ENCODE measurements around the gene C1orf141. TPM values are rescaled to one million over a fixed set of nuclear protein-coding genes. Genes with fewer than 3 reads are reported as not detected.
A peak's percentile ranks its signal among the peaks of the same experiment; 100 is the strongest.
"Not testable (repeated sequence)": the region's sequence is repeated elsewhere in the genome, so short reads cannot be mapped to it uniquely, and the experiment has no call there.

Gene C1orf141
- polyA plus RNA-seq, 2 donors, result not detected

DNA sequence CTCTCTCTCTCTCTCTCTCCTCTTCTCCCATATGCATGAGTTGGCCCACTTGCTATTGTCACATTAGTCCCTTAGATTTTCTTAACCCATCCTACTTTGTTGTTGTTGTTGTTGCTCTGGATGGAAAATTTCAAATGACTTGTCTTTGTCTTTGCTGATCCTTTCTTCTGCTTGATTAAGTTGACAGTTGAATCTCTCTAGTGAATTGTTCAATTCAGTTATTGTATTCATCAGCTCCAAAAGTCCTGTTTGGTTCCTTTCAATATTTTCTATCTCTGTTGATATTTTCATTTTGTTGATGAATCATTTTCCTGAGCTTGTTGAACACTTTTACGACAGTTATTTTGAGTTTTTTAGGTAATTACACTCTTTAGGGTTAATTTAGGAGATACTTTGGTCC, 62.0 kb downstream of the C1orf141 start:
- whole genome bisulfite sequencing, 2 donors, result 85 to 89% methylated on average over 1 of the region's 1 CpG
- peaks cover 2% of the 10 kb centered on the region in 2 donors for H3K9me3 ChIP-seq (ENCODE audit: control insufficient read depth in 2 of 2, insufficient read depth in 1 of 2, low read depth in 1 of 2, low read length in 1 of 2)
- H3K4me1 ChIP-seq (ENCODE audit: control insufficient read depth in 2 of 2, insufficient read depth in 2 of 2, low read length in 1 of 2), result no peaks in the 10 kb centered on the region
- no peak overlapping the region for H3K27ac ChIP-seq (ENCODE audit: low read depth in 2 of 2, low read length in 1 of 2)
- no peaks in the 10 kb centered on the region for H3K36me3 ChIP-seq (ENCODE audit: control insufficient read depth in 2 of 2, insufficient read depth in 2 of 2, low read length in 1 of 2)
- H3K4me3 ChIP-seq (ENCODE audit: low read depth in 1 of 2, low read length in 2 of 2), result no peak overlapping the region
- H3K27me3 ChIP-seq (ENCODE audit: control insufficient read depth in 1 of 2, insufficient read depth in 2 of 2, low read length in 2 of 2), result peaks cover 0 to 6% of the 10 kb centered on the region in 2 donors

DNA sequence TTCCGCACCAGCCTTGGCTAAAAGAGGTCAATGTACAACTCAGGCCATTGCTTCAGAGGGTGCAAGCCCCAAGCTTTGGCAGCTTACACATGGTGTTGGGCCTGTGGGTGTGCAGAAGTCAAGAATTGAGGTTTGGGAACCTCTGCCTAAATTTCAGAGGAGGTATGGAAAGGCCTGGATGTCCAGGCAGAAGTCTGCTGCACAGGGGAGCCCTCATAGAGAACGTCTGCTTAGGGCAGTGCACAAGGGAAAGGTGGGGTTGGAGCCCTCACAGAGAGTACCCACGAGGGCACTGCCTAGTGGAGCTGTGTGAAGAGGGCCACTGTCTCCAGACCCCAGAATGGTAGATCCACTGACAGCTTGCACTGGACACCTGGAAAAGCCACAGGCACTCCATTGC, 67.1 kb downstream of the C1orf141 start:
- WGBS, 2 donors, result 58 to 61% methylated on average over 3 of the region's 3 CpGs
- H3K27ac ChIP-seq (ENCODE audit: low read depth in 2 of 2, low read length in 1 of 2); H3K9me3 ChIP-seq (ENCODE audit: control insufficient read depth in 2 of 2, insufficient read depth in 1 of 2, low read depth in 1 of 2, low read length in 1 of 2); H3K36me3 ChIP-seq (ENCODE audit: control insufficient read depth in 2 of 2, insufficient read depth in 2 of 2, low read length in 1 of 2); H3K4me3 ChIP-seq (ENCODE audit: low read depth in 1 of 2, low read length in 2 of 2); H3K27me3 ChIP-seq (ENCODE audit: control insufficient read depth in 1 of 2, insufficient read depth in 2 of 2, low read length in 2 of 2); H3K4me1 ChIP-seq (ENCODE audit: control insufficient read depth in 2 of 2, insufficient read depth in 2 of 2, low read length in 1 of 2): not testable (repeated sequence)

DNA sequence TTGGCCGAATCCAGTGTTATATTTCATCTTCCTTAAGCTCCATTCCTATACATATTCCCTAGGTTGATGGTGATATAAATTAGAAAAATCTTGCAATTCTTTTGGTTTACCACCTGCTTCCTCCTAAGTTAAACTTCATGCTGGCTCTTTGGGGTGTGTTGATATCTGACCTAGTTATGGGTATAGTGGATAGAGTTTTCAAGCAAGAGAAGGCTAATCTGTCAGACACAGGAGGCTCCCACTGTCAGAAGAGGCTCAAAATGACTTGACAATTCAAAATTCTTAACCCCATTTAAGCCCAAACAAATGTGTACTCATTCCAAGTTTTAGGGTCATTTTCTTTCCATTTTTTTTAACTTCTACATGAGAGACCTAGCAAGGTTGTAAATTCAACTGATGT, 72.4 kb downstream of the C1orf141 start:
- WGBS, 2 donors, result 99 to 100% methylated on average over 1 of the region's 1 CpG
- Histone ChIP-seq H3K36me3 (ENCODE audit: control insufficient read depth in 2 of 2, insufficient read depth in 2 of 2, low read length in 1 of 2) (no peaks in the 10 kb centered on the region), H3K27ac (ENCODE audit: low read depth in 2 of 2, low read length in 1 of 2) (no peak overlapping the region), H3K27me3 (ENCODE audit: control insufficient read depth in 1 of 2, insufficient read depth in 2 of 2, low read length in 2 of 2) (no peaks in the 10 kb centered on the region), H3K9me3 (ENCODE audit: control insufficient read depth in 2 of 2, insufficient read depth in 1 of 2, low read depth in 1 of 2, low read length in 1 of 2) (peaks cover 0 to 1% of the 10 kb centered on the region in 2 donors), H3K4me3 (ENCODE audit: low read depth in 1 of 2, low read length in 2 of 2) (no peak overlapping the region), H3K4me1 (ENCODE audit: control insufficient read depth in 2 of 2, insufficient read depth in 2 of 2, low read length in 1 of 2) (no peaks in the 10 kb centered on the region)

GRCh38 chr1:67061266-67061665, 73.5 kb downstream of the C1orf141 start:
- no peaks in the 10 kb centered on the region for H3K4me1 ChIP-seq (ENCODE audit: control insufficient read depth in 2 of 2, insufficient read depth in 2 of 2, low read length in 1 of 2)

DNA sequence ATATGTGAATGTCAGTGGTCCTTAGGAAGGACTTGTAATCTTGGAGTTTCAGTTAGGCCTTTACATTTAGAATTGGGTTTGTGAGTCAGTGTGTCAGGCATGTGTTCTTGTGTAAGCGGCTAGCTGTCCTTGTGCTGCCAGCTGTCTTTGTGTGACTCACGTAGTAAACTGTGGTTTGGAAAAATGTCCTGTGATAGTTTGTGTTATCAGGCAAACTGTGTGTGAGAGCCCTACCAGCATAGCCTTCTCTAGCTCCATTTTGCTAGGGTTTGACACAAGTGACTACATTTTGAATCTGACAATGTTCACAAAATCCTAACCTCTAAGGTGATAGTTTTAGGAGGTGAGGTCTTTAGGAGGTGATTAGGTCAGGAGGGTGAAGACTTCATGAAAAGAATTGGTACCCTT, 74.0 kb downstream of the C1orf141 start:
- Histone ChIP-seq H3K4me1 (ENCODE audit: control insufficient read depth in 2 of 2, insufficient read depth in 2 of 2, low read length in 1 of 2) (no peaks in the 10 kb centered on the region), H3K4me3 (ENCODE audit: low read depth in 1 of 2, low read length in 2 of 2) (no peak overlapping the region), H3K36me3 (ENCODE audit: control insufficient read depth in 2 of 2, insufficient read depth in 2 of 2, low read length in 1 of 2) (no peaks in the 10 kb centered on the region), H3K27ac (ENCODE audit: low read depth in 2 of 2, low read length in 1 of 2) (no peak overlapping the region), H3K27me3 (ENCODE audit: control insufficient read depth in 1 of 2, insufficient read depth in 2 of 2, low read length in 2 of 2) (no peaks in the 10 kb centered on the region), H3K9me3 (ENCODE audit: control insufficient read depth in 2 of 2, insufficient read depth in 1 of 2, low read depth in 1 of 2, low read length in 1 of 2) (no peaks in the 10 kb centered on the region)
- WGBS, 2 donors, result 48 to 61% methylated on average over 2 of the region's 2 CpGs

More at GRCh38 chr1:67061266-67061665, 73.5 kb downstream of the C1orf141 start:
- Histone ChIP-seq H3K4me3 (ENCODE audit: low read depth in 1 of 2, low read length in 2 of 2) (no peak overlapping the region), H3K27ac (ENCODE audit: low read depth in 2 of 2, low read length in 1 of 2) (no peak overlapping the region), H3K36me3 (ENCODE audit: control insufficient read depth in 2 of 2, insufficient read depth in 2 of 2, low read length in 1 of 2) (no peaks in the 10 kb centered on the region), H3K27me3 (ENCODE audit: control insufficient read depth in 1 of 2, insufficient read depth in 2 of 2, low read length in 2 of 2) (no peaks in the 10 kb centered on the region), H3K9me3 (ENCODE audit: control insufficient read depth in 2 of 2, insufficient read depth in 1 of 2, low read depth in 1 of 2, low read length in 1 of 2) (no peaks in the 10 kb centered on the region)
- 93 to 94% methylated on average over 2 of the region's 2 CpGs for WGBS, 2 donors

DNA sequence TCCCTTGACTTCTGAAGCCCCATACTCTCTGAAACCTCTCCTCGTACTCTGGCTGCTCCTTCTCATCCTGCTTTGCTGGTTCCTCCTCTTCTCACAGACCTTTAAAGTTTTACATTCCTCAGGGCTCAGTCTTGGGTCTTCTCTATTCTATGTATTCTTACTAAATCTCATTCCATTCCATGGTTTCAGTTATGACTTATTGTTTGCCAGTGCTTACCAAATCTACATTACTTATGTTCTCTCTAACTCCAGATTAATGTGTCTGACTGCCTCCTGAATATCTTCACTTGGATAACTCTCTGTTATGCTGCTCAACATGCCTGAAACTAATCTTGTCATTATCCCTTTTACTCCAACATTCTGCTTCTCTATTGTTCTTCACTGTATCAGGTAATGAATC, 75.4 kb downstream of the C1orf141 start:
- H3K36me3 ChIP-seq (ENCODE audit: control insufficient read depth in 2 of 2, insufficient read depth in 2 of 2, low read length in 1 of 2), result no peaks in the 10 kb centered on the region
- no peaks in the 10 kb centered on the region for H3K4me1 ChIP-seq (ENCODE audit: control insufficient read depth in 2 of 2, insufficient read depth in 2 of 2, low read length in 1 of 2)
- H3K4me3 ChIP-seq (ENCODE audit: low read depth in 1 of 2, low read length in 2 of 2), result no peak overlapping the region
- H3K27me3 ChIP-seq (ENCODE audit: control insufficient read depth in 1 of 2, insufficient read depth in 2 of 2, low read length in 2 of 2), result no peaks in the 10 kb centered on the region
- no peak overlapping the region for H3K27ac ChIP-seq (ENCODE audit: low read depth in 2 of 2, low read length in 1 of 2)
- 83 to 86% methylated on average over 1 of the region's 1 CpG for WGBS, 2 donors
- H3K9me3 ChIP-seq (ENCODE audit: control insufficient read depth in 2 of 2, insufficient read depth in 1 of 2, low read depth in 1 of 2, low read length in 1 of 2), result no peaks in the 10 kb centered on the region

DNA sequence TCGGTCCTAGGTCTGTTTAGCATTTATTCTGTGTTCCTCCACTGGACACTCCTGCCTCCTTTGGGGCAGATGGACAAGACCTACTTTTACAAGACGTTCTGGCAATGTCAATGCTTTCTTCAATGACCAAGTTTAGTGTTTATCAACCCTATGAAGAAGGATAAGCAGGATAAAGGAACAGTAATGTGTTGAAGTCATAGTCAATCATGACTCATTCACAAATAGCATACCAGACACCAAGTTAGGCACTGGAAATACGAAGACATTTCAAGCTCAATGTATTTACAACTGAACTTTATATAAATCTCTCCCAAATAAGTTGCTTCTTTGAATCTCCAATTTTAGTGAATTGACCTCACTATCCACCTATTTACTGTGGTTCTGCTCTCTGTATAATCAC, 76.0 kb downstream of the C1orf141 start:
- Histone ChIP-seq H3K27me3 (ENCODE audit: control insufficient read depth in 1 of 2, insufficient read depth in 2 of 2, low read length in 2 of 2) (no peaks in the 10 kb centered on the region), H3K27ac (ENCODE audit: low read depth in 2 of 2, low read length in 1 of 2) (no peak overlapping the region)
- 72 to 76% methylated on average over 3 of the region's 3 CpGs for WGBS, 2 donors

DNA sequence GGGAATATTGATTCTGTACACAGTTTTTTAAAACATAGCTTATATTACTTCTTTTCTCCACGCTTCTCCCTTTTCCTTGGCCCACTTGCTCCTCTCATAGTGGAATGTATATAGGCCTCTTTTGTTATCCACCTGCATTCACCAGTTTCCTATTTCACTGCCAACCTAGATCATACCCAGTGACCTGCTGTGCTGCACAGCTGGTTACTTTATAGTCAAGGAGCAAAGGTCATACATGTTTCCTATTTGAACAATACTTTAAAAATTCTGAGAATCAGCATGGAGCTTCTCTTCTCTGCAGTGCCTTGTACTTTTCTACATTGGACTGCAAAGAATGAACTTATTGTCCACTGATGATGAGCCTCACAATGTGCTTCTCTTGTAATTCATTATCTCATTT, 76.5 kb downstream of the C1orf141 start:
- H3K9me3 ChIP-seq (ENCODE audit: control insufficient read depth in 2 of 2, insufficient read depth in 1 of 2, low read depth in 1 of 2, low read length in 1 of 2), result no peaks in the 10 kb centered on the region
- no peaks in the 10 kb centered on the region for H3K27me3 ChIP-seq (ENCODE audit: control insufficient read depth in 1 of 2, insufficient read depth in 2 of 2, low read length in 2 of 2)
- H3K36me3 ChIP-seq (ENCODE audit: control insufficient read depth in 2 of 2, insufficient read depth in 2 of 2, low read length in 1 of 2), result no peaks in the 10 kb centered on the region
- no peak overlapping the region for H3K27ac ChIP-seq (ENCODE audit: low read depth in 2 of 2, low read length in 1 of 2)
- H3K4me1 ChIP-seq (ENCODE audit: control insufficient read depth in 2 of 2, insufficient read depth in 2 of 2, low read length in 1 of 2), result no peaks in the 10 kb centered on the region
- WGBS, 2 donors, result 96 to 98% methylated on average over 1 of the region's 1 CpG
- H3K4me3 ChIP-seq (ENCODE audit: low read depth in 1 of 2, low read length in 2 of 2), result no peak overlapping the region

More for the DNA sequence above, 76.0 kb downstream of the C1orf141 start:
- Histone ChIP-seq H3K9me3 (ENCODE audit: control insufficient read depth in 2 of 2, insufficient read depth in 1 of 2, low read depth in 1 of 2, low read length in 1 of 2) (no peaks in the 10 kb centered on the region), H3K4me3 (ENCODE audit: low read depth in 1 of 2, low read length in 2 of 2) (no peak overlapping the region), H3K36me3 (ENCODE audit: control insufficient read depth in 2 of 2, insufficient read depth in 2 of 2, low read length in 1 of 2) (no peaks in the 10 kb centered on the region), H3K4me1 (ENCODE audit: control insufficient read depth in 2 of 2, insufficient read depth in 2 of 2, low read length in 1 of 2) (no peaks in the 10 kb centered on the region)

GRCh38 chr1:67053785-67054772, 80.7 kb downstream of the C1orf141 start, which contains the start of gene SLC35D1:
TSS of gene SLC35D1 (minus strand) at chr1:67054148. CDS start at chr1:67054013, 135 bp downstream.
- Histone ChIP-seq H3K27me3 (ENCODE audit: control insufficient read depth in 1 of 2, insufficient read depth in 2 of 2, low read length in 2 of 2) (no peaks in the 10 kb centered on the region), H3K36me3 (ENCODE audit: control insufficient read depth in 2 of 2, insufficient read depth in 2 of 2, low read length in 1 of 2) (no peaks in the 10 kb centered on the region), H3K4me3 (ENCODE audit: low read depth in 1 of 2, low read length in 2 of 2) (peak within 1 kb of the TSS; percentile 72 to 85), H3K4me1 (ENCODE audit: control insufficient read depth in 2 of 2, insufficient read depth in 2 of 2, low read length in 1 of 2) (no peaks in the 10 kb centered on the region), H3K27ac (ENCODE audit: low read depth in 2 of 2, low read length in 1 of 2) (peak within 1 kb of the TSS; percentile 89 to 92), H3K9me3 (ENCODE audit: control insufficient read depth in 2 of 2, insufficient read depth in 1 of 2, low read depth in 1 of 2, low read length in 1 of 2) (no peaks in the 10 kb centered on the region)
- WGBS, 2 donors, result 0 to 1% methylated on average over 70 to 73 of the region's 73 CpGs

DNA sequence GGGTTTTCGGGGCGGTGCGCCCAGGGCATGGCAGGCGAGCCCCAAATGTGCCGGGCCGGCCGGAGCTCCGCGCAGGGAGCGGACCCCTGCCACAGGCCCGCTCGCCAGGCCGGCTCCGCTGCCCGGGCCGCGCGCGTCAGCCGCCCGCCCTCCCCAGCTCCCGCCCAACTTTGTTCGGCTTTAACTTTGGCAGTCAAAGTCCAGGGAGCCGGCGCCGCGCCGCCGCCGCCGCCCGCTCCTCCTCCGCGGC, 81.3 kb downstream of the C1orf141 start:
- H3K4me1 ChIP-seq (ENCODE audit: control insufficient read depth in 2 of 2, insufficient read depth in 2 of 2, low read length in 1 of 2), result no peaks in the 10 kb centered on the region
- H3K27ac ChIP-seq (ENCODE audit: low read depth in 2 of 2, low read length in 1 of 2), result peak overlapping the region; percentile 89 to 92
- no peaks in the 10 kb centered on the region for H3K36me3 ChIP-seq (ENCODE audit: control insufficient read depth in 2 of 2, insufficient read depth in 2 of 2, low read length in 1 of 2)
- H3K9me3 ChIP-seq (ENCODE audit: control insufficient read depth in 2 of 2, insufficient read depth in 1 of 2, low read depth in 1 of 2, low read length in 1 of 2), result no peaks in the 10 kb centered on the region
- H3K27me3 ChIP-seq (ENCODE audit: control insufficient read depth in 1 of 2, insufficient read depth in 2 of 2, low read length in 2 of 2), result no peaks in the 10 kb centered on the region
- 0% methylated on average over 24 to 34 of the region's 34 CpGs for WGBS, 2 donors
- peak overlapping the region; percentile 72 to 85 for H3K4me3 ChIP-seq (ENCODE audit: low read depth in 1 of 2, low read length in 2 of 2)
